HG03196 (cell line): ENCODE data around the gene SOBP.

Source experiments
- ATAC-seq: cut with Tn5 transposase; IDR thresholded peaks from one replicate; pipeline ENCODE4 v1.9.1; 2021; ENCODE audit not compliant: unreplicated experiment

SOBP gene

GRCh38 chr6:107709341-107709740 lies 219.4 kb downstream of the SOBP start:
- ATAC-seq: no peak
